ENCODE measurements around the gene HMGN4.
"Not testable (repeated sequence)": the region's sequence is repeated elsewhere in the genome, so short reads cannot be mapped to it uniquely, and the experiment has no call there.

DNA sequence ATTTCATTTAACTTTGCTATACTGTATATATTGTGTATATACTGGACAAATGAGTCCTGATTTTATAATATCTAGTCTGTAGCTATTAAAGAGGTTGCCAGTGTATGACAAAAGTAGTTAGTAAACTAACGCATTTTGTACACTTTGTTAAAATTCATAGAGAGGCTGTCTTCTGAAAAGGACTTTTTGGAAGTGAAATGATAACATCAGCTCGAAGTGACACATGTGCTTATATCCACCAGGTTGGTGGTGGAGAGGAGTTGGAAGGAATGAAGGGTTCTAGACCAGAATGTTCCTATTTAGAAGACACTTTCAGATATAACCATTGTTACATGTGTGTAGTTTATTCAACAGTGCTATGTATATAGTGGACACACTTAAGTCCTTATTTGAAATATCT, 13.9 kb upstream of the HMGN4 start:
- TF ChIP-seq, protein P1, sequence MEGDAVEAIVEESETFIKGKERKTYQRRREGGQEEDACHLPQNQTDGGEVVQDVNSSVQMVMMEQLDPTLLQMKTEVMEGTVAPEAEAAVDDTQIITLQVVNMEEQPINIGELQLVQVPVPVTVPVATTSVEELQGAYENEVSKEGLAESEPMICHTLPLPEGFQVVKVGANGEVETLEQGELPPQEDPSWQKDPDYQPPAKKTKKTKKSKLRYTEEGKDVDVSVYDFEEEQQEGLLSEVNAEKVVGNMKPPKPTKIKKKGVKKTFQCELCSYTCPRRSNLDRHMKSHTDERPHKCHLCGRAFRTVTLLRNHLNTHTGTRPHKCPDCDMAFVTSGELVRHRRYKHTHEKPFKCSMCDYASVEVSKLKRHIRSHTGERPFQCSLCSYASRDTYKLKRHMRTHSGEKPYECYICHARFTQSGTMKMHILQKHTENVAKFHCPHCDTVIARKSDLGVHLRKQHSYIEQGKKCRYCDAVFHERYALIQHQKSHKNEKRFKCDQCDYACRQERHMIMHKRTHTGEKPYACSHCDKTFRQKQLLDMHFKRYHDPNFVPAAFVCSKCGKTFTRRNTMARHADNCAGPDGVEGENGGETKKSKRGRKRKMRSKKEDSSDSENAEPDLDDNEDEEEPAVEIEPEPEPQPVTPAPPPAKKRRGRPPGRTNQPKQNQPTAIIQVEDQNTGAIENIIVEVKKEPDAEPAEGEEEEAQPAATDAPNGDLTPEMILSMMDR (IDR thresholded peaks at IDR 0.05) = not testable (repeated sequence)
- TF ChIP-seq POLR2A (IDR thresholded peaks at IDR 0.05) = not testable (repeated sequence)
